WTC11 (cell line): Measurements from ENCODE around the gene TLE2. TPM values are rescaled to one million over a fixed set of nuclear protein-coding genes. Genes with fewer than 3 reads are reported as not detected.

Experiments used
- ATAC-seq: fragments of 200-7000 bp; cut with Tn5 transposase; 2 replicates; pipeline ENCODE4 v1.10.0; 2021; ENCODE audit warnings: mild to moderate bottlenecking, moderate library complexity
- CTCF ChIA-PET: fragments of 300-600 bp; sonication (Branson Sonifier 250); formaldehyde crosslinking; loops from one replicate; lab custom pipeline; 2021; ENCODE audit warnings: antibody characterized with exemption; lab: Charles Lee
- POLR2A ChIA-PET: fragments of 350-600 bp; sonication (Branson Sonifier 250); formaldehyde crosslinking; loops from one replicate; lab custom pipeline; 2021; ENCODE audit warnings: antibody characterized with exemption; lab: Charles Lee
- DNase-seq: peaks from one replicate; pipeline ENCODE4 v3.0.0; 2021; ENCODE audit warnings: low spot score
- H3K27ac Mint-ChIP-seq: 2 replicates; pipeline ENCODE4 v1.8.0; 2021; ENCODE audit warnings: mixed read lengths
- H3K27me3 Mint-ChIP-seq: 2 replicates; pipeline ENCODE4 v1.8.0; 2021; ENCODE audit warnings: low read depth, mild to moderate bottlenecking, moderate library complexity, mixed read lengths
- H3K36me3 Mint-ChIP-seq: 2 replicates; pipeline ENCODE4 v1.8.0; 2021; ENCODE audit warnings: mixed read lengths
- H3K4me1 Mint-ChIP-seq: 2 replicates; pipeline ENCODE4 v1.8.0; 2022; ENCODE audit warnings: mixed read lengths
- H3K4me3 Mint-ChIP-seq: 2 replicates; pipeline ENCODE4 v1.8.0; 2021; ENCODE audit warnings: mild to moderate bottlenecking, moderate library complexity, mixed read lengths
- H3K9me3 Mint-ChIP-seq: 2 replicates; pipeline ENCODE4 v1.8.0; 2021; ENCODE audit warnings: mixed read lengths
- EMX1 ChIP-seq: fragments of 250-450 bp; sonication (Bioruptor Pico); IDR thresholded peaks from 2 replicates; pipeline ENCODE4 v1.8.0; 2021; ENCODE audit warnings: mild to moderate bottlenecking
- ESRRA ChIP-seq: sonication (generic); formaldehyde crosslinking; IDR thresholded peaks from 2 replicates; pipeline ENCODE4 v1.8.1; 2022; ENCODE audit warnings: mild to moderate bottlenecking, missing genetic modification reagents, borderline replicate concordance
- FOXK1 ChIP-seq: sonication (generic); formaldehyde crosslinking; IDR thresholded peaks from 2 replicates; pipeline ENCODE4 v1.8.0; 2022; ENCODE audit warnings: mild to moderate bottlenecking, moderate library complexity, missing genetic modification reagents
- GABPB1 ChIP-seq: sonication (generic); formaldehyde crosslinking; IDR thresholded peaks from 2 replicates; pipeline ENCODE4 v1.8.1; 2023; ENCODE audit warnings: mild to moderate bottlenecking, missing genetic modification reagents
- GRHL2 ChIP-seq: fragments of 250-450 bp; sonication (Bioruptor Pico); IDR thresholded peaks from 2 replicates; pipeline ENCODE4 v1.8.0; 2022; ENCODE audit warnings: mild to moderate bottlenecking, moderate library complexity; ENCODE audit not compliant: insufficient replicate concordance, severe bottlenecking
- IRF2 ChIP-seq: sonication (generic); formaldehyde crosslinking; IDR thresholded peaks from 2 replicates; pipeline ENCODE4 v1.8.0; 2022; ENCODE audit warnings: low read depth, missing genetic modification reagents, borderline replicate concordance
- JUN ChIP-seq: sonication (generic); formaldehyde crosslinking; IDR thresholded peaks from 2 replicates; pipeline ENCODE4 v1.8.0; 2023; ENCODE audit warnings: mild to moderate bottlenecking, missing genetic modification reagents
- MYBL2 ChIP-seq: sonication (generic); formaldehyde crosslinking; IDR thresholded peaks from 2 replicates; pipeline ENCODE4 v1.8.1; 2023; ENCODE audit warnings: mild to moderate bottlenecking, moderate library complexity, missing genetic modification reagents
- NFYB ChIP-seq: sonication (generic); formaldehyde crosslinking; conservative IDR thresholded peaks from 2 replicates; pipeline ENCODE4 v1.8.0; 2022; ENCODE audit warnings: low read depth, missing genetic modification reagents
- NR2C2 ChIP-seq: sonication (generic); formaldehyde crosslinking; IDR thresholded peaks from 2 replicates; pipeline ENCODE4 v1.8.0; 2022; ENCODE audit warnings: mild to moderate bottlenecking, missing genetic modification reagents
- SMAD4 ChIP-seq: sonication (generic); formaldehyde crosslinking; IDR thresholded peaks from 2 replicates; pipeline ENCODE4 v1.8.0; 2022; ENCODE audit warnings: mild to moderate bottlenecking, missing genetic modification reagents
- ZBTB43 ChIP-seq: sonication (generic); formaldehyde crosslinking; IDR thresholded peaks from 2 replicates; pipeline ENCODE4 v1.8.1; 2023; ENCODE audit warnings: mild to moderate bottlenecking, missing genetic modification reagents
- ZNF138 ChIP-seq: sonication (generic); formaldehyde crosslinking; conservative IDR thresholded peaks from 2 replicates; pipeline ENCODE4 v1.8.1; 2022; ENCODE audit warnings: mild to moderate bottlenecking, moderate library complexity, missing genetic modification reagents
- ZNF423 ChIP-seq: fragments of 250-450 bp; sonication (Bioruptor Pico); IDR thresholded peaks from 2 replicates; pipeline ENCODE4 v2.1.2; 2022; ENCODE audit warnings: mild to moderate bottlenecking, moderate library complexity
- ZNF425 ChIP-seq: fragments of 250-450 bp; sonication (Bioruptor Pico); conservative IDR thresholded peaks from 2 replicates; pipeline ENCODE4 v1.9.0; 2021; ENCODE audit warnings: mild to moderate bottlenecking
- total RNA-seq: library from RNA; stranded (reverse); gene quantifications from 3 replicates; pipeline ENCODE4 v1.2.3, GENCODE V29; 2021
- TF ChIP-seq, protein P1 (sequence below): sonication (generic); formaldehyde crosslinking; IDR thresholded peaks from 2 replicates; pipeline ENCODE4 v1.8.0; 2022; ENCODE audit warnings: mild to moderate bottlenecking, missing genetic modification reagents
- TF ChIP-seq, protein P2 (sequence below): fragments of 250-450 bp; sonication (Bioruptor Pico); IDR thresholded peaks from 2 replicates; pipeline ENCODE4 v2.1.2; 2022; ENCODE audit warnings: mild to moderate bottlenecking, moderate library complexity
- TF ChIP-seq, protein P3 (sequence below): sonication (generic); formaldehyde crosslinking; IDR thresholded peaks from 2 replicates; pipeline ENCODE4 v1.8.0; 2022; ENCODE audit warnings: missing genetic modification reagents
- TF ChIP-seq, protein P4 (sequence below): sonication (generic); formaldehyde crosslinking; IDR thresholded peaks from 2 replicates; pipeline ENCODE4 v1.8.1; 2023; ENCODE audit warnings: mild to moderate bottlenecking, missing genetic modification reagents, moderate library complexity

TLE2 gene
- total RNA-seq, 1 experiment from 2014 or later = 20.0 TPM

- H3K4me1 Mint-ChIP-seq = no peaks in the 10 kb centered on the region
- no peaks in the 10 kb centered on the region; the same call in 1 of the 2 replicates for H3K27me3 Mint-ChIP-seq
- ATAC-seq = no peak
Observed at GRCh38 chr19:3001235-3001800, 27.8 kb downstream of the TLE2 start.

More at GRCh38 chr19:3001235-3001800, 27.8 kb downstream of the TLE2 start:
- no peak overlapping the region for H3K27ac Mint-ChIP-seq
- CTCF ChIA-PET = no interaction called here
- TF ChIP-seq ZBTB43 (no peak), ZNF423 (CRISPR knock-in tag) (no peak), ZNF425 (CRISPR knock-in tag) (no peak), GRHL2 (CRISPR knock-in tag) (no peak), EMX1 (no peak), ZNF138 (CRISPR knock-in tag) (no peak), SMAD4 (no peak), NFYB (CRISPR knock-in tag) (no peak), IRF2 (CRISPR knock-in tag) (no peak), ESRRA (CRISPR knock-in tag) (no peak), GABPB1 (CRISPR knock-in tag) (no peak), JUN (CRISPR knock-in tag) (no peak), FOXK1 (no peak), MYBL2 (no peak), NR2C2 (CRISPR knock-in tag) (no peak)
- TF ChIP-seq, protein P1, sequence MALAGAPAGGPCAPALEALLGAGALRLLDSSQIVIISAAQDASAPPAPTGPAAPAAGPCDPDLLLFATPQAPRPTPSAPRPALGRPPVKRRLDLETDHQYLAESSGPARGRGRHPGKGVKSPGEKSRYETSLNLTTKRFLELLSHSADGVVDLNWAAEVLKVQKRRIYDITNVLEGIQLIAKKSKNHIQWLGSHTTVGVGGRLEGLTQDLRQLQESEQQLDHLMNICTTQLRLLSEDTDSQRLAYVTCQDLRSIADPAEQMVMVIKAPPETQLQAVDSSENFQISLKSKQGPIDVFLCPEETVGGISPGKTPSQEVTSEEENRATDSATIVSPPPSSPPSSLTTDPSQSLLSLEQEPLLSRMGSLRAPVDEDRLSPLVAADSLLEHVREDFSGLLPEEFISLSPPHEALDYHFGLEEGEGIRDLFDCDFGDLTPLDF (CRISPR knock-in tag) = no peak
- TF ChIP-seq, protein P2, sequence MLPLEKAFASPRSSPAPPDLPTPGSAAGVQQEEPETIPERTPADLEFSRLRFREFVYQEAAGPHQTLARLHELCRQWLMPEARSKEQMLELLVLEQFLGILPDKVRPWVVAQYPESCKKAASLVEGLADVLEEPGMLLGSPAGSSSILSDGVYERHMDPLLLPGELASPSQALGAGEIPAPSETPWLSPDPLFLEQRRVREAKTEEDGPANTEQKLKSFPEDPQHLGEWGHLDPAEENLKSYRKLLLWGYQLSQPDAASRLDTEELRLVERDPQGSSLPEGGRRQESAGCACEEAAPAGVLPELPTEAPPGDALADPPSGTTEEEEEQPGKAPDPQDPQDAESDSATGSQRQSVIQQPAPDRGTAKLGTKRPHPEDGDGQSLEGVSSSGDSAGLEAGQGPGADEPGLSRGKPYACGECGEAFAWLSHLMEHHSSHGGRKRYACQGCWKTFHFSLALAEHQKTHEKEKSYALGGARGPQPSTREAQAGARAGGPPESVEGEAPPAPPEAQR (CRISPR knock-in tag) = no peak
- TF ChIP-seq, protein P3, sequence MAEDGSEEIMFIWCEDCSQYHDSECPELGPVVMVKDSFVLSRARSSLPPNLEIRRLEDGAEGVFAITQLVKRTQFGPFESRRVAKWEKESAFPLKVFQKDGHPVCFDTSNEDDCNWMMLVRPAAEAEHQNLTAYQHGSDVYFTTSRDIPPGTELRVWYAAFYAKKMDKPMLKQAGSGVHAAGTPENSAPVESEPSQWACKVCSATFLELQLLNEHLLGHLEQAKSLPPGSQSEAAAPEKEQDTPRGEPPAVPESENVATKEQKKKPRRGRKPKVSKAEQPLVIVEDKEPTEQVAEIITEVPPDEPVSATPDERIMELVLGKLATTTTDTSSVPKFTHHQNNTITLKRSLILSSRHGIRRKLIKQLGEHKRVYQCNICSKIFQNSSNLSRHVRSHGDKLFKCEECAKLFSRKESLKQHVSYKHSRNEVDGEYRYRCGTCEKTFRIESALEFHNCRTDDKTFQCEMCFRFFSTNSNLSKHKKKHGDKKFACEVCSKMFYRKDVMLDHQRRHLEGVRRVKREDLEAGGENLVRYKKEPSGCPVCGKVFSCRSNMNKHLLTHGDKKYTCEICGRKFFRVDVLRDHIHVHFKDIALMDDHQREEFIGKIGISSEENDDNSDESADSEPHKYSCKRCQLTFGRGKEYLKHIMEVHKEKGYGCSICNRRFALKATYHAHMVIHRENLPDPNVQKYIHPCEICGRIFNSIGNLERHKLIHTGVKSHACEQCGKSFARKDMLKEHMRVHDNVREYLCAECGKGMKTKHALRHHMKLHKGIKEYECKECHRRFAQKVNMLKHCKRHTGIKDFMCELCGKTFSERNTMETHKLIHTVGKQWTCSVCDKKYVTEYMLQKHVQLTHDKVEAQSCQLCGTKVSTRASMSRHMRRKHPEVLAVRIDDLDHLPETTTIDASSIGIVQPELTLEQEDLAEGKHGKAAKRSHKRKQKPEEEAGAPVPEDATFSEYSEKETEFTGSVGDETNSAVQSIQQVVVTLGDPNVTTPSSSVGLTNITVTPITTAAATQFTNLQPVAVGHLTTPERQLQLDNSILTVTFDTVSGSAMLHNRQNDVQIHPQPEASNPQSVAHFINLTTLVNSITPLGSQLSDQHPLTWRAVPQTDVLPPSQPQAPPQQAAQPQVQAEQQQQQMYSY = no peak
- TF ChIP-seq, protein P4, sequence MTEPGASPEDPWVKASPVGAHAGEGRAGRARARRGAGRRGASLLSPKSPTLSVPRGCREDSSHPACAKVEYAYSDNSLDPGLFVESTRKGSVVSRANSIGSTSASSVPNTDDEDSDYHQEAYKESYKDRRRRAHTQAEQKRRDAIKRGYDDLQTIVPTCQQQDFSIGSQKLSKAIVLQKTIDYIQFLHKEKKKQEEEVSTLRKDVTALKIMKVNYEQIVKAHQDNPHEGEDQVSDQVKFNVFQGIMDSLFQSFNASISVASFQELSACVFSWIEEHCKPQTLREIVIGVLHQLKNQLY (CRISPR knock-in tag) = no peak
- TF ChIP-seq, all 79 proteins: peak for 0
- Mint-ChIP-seq H3K4me3 (no peak overlapping the region), H3K36me3 (peaks cover 9% of the 10 kb centered on the region), H3K9me3 (0 out of 2 replicates have a peak, but pooled peaks cover 4% of the 10 kb centered on the region)
- POLR2A ChIA-PET = interaction anchor here (0.7 kb wide), 1 partner anchor 22 kb away, joined by 3 read pairs; no protein-coding TSS in a partner anchor
- no peak for DNase-seq
